Duodenal mucosa (tissue), 2 donors: Measurements from ENCODE around the gene KCNG2.
"Not testable (repeated sequence)": the region's sequence is repeated elsewhere in the genome, so short reads cannot be mapped to it uniquely, and the experiment has no call there.

Source experiments
- H3K27ac ChIP-seq: one replicate; pipeline ENCODE4 v1.7.0; 2013; ENCODE audit warnings: low read depth, low read length
- H3K27me3 ChIP-seq, 2 donors: one replicate each; pipeline ENCODE4 v1.7.0; 2013; ENCODE audit warnings: low read length in 2 of 2, control low read depth in 1 of 2; ENCODE audit not compliant: insufficient read depth in 2 of 2, control insufficient read depth in 1 of 2
- H3K36me3 ChIP-seq, 2 donors: one replicate each; pipeline ENCODE4 v1.7.0; 2013; ENCODE audit warnings: low read length in 2 of 2, control low read depth in 1 of 2; ENCODE audit not compliant: insufficient read depth in 2 of 2, control insufficient read depth in 1 of 2
- H3K4me1 ChIP-seq, 2 donors: one replicate each; pipeline ENCODE4 v1.7.0; 2013; ENCODE audit warnings: low read length in 2 of 2, control low read depth in 1 of 2; ENCODE audit not compliant: insufficient read depth in 2 of 2, control insufficient read depth in 1 of 2
- H3K4me3 ChIP-seq, 2 donors: one replicate each; pipeline ENCODE4 v1.7.0; 2013; ENCODE audit warnings: low read length in 2 of 2, low read depth in 1 of 2
- H3K9ac ChIP-seq, 2 donors: one replicate each; pipeline ENCODE4 v1.7.0; 2013; ENCODE audit warnings: low read length in 2 of 2, low read depth in 1 of 2
- H3K9me3 ChIP-seq, 2 donors: one replicate each; pipeline ENCODE4 v1.7.0; 2013; ENCODE audit warnings: low read length in 2 of 2, control low read depth in 1 of 2; ENCODE audit not compliant: control insufficient read depth in 1 of 2

KCNG2 gene

GRCh38 chr18:79863161-79864005 is 65.6 kb downstream of the KCNG2 start:
- Histone ChIP-seq H3K27ac (no peak overlapping the region), H3K27me3 (no peaks in the 10 kb centered on the region), H3K4me3 (no peak overlapping the region), H3K4me1 (no peaks in the 10 kb centered on the region), H3K9me3 (no peaks in the 10 kb centered on the region), H3K9ac (no peak overlapping the region), H3K36me3 (no peaks in the 10 kb centered on the region)

DNA sequence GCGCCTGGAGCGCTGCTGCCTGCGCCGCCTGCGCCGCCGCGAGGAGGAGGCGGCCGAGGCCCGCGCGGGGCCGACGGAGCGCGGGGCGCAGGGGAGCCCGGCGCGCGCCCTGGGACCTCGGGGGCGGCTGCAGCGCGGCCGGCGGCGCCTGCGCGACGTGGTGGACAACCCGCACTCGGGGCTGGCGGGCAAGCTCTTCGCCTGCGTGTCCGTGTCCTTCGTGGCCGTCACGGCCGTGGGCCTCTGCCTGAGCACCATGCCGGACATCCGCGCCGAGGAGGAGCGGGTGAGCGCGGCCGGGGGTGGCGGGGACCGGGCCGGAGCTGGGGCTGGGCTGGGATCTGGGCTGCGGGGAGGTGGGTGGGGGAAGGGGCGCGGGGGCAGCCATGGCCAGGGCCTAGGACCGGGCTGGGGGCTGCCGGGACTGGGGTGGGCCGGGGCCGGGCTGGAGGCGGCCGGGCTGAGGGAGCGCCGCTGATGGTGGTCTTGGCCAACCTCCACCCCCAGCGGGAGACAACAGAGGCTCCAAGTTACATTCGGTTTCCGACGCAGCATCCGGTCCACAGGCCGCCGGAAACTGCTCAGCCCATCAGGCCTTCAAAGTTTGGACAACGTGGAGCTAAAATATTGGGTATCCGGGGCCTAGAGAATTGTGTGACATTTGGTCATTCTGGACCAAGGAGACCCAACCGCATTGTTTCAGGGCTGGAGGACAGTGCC is 66.4 kb downstream of the KCNG2 start:
- Histone ChIP-seq H3K36me3 (no peaks in the 10 kb centered on the region), H3K4me1 (no peaks in the 10 kb centered on the region), H3K9me3 (no peaks in the 10 kb centered on the region), H3K9ac (no peak overlapping the region), H3K27ac (no peak overlapping the region), H3K4me3 (no peak overlapping the region), H3K27me3 (no peaks in the 10 kb centered on the region)

DNA sequence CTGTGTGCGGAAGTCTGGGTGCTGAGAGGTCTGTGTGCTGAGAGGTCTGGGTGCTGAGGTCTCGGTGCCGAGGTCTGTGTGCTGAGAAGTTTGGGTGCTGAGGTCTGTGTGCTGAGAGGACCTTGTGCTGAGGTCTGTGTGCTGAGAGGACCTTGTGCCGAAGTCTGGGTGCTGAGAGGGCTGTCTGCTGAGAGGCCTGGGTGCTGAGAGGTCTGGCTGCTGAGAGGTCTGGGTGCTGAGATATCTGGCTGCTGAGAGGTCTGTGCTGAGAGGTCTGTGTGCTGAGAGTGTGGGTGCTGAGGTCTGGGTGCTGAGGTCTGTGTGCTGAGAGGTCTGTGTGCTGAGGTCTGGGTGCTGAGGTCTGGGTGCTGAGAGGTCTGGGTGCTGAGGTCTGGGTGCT is 67.2 kb downstream of the KCNG2 start:
- H3K27ac ChIP-seq, H3K4me3 ChIP-seq, H3K36me3 ChIP-seq, H3K9me3 ChIP-seq, H3K27me3 ChIP-seq, H3K4me1 ChIP-seq, H3K9ac ChIP-seq: not testable (repeated sequence)

- H3K4me3 ChIP-seq, H3K27ac ChIP-seq, H3K36me3 ChIP-seq, H3K9me3 ChIP-seq, H3K4me1 ChIP-seq, H3K27me3 ChIP-seq, H3K9ac ChIP-seq: not testable (repeated sequence)
Measured at GRCh38 chr18:79865951-79866350, 68.2 kb downstream of the KCNG2 start.

DNA sequence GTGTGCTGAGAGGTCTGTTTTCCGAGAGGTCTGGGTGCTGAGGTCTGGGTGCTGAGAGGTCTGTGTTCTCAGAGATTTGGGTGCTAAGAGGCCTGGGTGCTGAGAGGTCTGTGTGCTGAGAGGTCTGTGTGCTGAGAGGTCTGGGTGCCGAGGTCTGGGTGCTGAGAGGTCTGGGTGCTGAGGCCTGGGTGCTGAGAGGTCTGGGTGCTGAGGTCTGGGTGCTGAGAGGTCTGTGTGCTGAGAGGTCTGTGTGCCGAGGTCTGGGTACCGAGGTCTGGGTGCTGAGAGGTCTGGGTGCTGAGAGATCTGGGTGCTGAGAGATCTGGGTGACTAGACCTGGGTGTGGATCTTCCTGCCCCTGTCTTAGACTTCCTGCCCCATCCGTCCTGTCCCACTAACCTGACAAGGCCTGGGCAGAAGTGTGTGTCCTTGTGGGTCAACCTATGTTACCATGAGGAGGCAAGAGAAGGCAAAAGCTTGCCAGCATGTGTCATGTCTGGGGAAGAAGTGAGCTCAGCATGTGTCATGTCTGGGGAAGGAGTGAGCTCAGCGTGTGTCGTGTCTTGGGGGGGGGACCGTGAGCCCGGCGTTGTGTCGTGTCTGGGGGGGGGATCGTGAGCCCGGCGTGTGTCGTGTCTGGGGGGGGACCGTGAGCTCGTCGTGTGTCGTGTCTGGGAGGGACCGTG is 69.3 kb downstream of the KCNG2 start:
- no peaks in the 10 kb centered on the region for H3K27me3 ChIP-seq
- H3K27ac ChIP-seq, result no peak overlapping the region
- H3K9me3 ChIP-seq, result no peaks in the 10 kb centered on the region
- no peaks in the 10 kb centered on the region for H3K36me3 ChIP-seq
- H3K4me3 ChIP-seq, result no peak overlapping the region
- H3K4me1 ChIP-seq, result no peaks in the 10 kb centered on the region
- H3K9ac ChIP-seq, result no peak overlapping the region

GRCh38 chr18:79867666-79868065 is 69.9 kb downstream of the KCNG2 start:
- Histone ChIP-seq H3K36me3 (no peaks in the 10 kb centered on the region), H3K27me3 (no peaks in the 10 kb centered on the region), H3K4me1 (no peaks in the 10 kb centered on the region), H3K9ac (no peak overlapping the region), H3K27ac (no peak overlapping the region), H3K9me3 (no peaks in the 10 kb centered on the region), H3K4me3 (no peak overlapping the region)

- no peaks in the 10 kb centered on the region for H3K9me3 ChIP-seq
- no peaks in the 10 kb centered on the region for H3K27me3 ChIP-seq
- no peaks in the 10 kb centered on the region for H3K4me1 ChIP-seq
- H3K36me3 ChIP-seq, result no peaks in the 10 kb centered on the region
- H3K4me3 ChIP-seq, result no peak overlapping the region
- H3K9ac ChIP-seq, result no peak overlapping the region
- no peak overlapping the region for H3K27ac ChIP-seq
Measured at GRCh38 chr18:79868168-79868784, 70.5 kb downstream of the KCNG2 start.

DNA sequence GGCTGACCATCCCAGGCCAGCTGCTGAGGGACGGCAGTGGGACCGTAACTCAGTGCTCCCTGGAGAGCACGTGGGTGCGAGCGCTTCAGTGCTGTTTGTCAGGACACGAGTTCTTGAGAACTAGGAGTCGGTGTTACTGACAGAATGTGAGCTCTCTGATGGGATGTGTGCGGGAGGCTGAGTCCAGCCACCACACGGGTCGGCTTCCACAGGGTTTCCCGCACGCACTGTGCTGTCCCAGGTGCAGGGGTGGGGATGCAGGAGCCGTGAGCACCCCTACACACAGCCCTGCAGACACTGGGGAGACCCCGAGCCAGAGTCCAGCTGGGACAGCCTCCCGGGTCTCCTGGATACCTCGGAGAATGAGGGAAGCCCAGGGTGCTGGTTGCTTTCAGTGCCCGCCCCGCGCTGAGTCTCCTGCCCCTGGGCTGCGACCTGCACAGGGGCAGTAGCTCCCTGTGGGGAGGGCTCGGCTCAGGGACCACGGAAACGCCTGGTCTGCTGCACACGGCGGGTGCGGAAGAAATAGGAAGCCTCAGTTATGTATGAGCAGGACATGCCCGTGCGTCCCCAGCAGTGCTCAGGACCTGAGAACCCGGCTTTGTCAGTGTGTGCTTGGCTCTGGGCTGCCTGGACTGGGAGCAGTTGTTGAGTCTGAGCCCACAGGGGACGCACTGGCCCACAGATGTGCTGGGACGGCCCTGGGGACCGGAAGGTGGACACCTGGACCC is 71.2 kb downstream of the KCNG2 start:
- Histone ChIP-seq H3K27me3 (no peaks in the 10 kb centered on the region), H3K27ac (no peak overlapping the region), H3K4me3 (no peak overlapping the region), H3K36me3 (no peaks in the 10 kb centered on the region), H3K9me3 (no peaks in the 10 kb centered on the region), H3K9ac (no peak overlapping the region), H3K4me1 (no peaks in the 10 kb centered on the region)

- Histone ChIP-seq H3K9me3 (no peaks in the 10 kb centered on the region), H3K4me3 (no peak overlapping the region), H3K4me1 (no peaks in the 10 kb centered on the region), H3K27ac (no peak overlapping the region), H3K27me3 (no peaks in the 10 kb centered on the region), H3K9ac (no peak overlapping the region), H3K36me3 (no peaks in the 10 kb centered on the region)
Measured at GRCh38 chr18:79869591-79870300, 72.0 kb downstream of the KCNG2 start.
